GM12878 (cell line): ENCODE results near the gene CHPF2. TPM values are rescaled to one million over a fixed set of nuclear protein-coding genes. Genes with fewer than 3 reads are reported as not detected.

ENCODE experiments used
- ATAC-seq: fragments of 200-7000 bp; cut with Tn5 transposase; 3 replicates; pipeline ENCODE4 v1.9.1; 2020; ENCODE audit warnings: mild to moderate bottlenecking, moderate library complexity
- BruUV-seq: library from RNA; stranded (reverse); fragments of 400-500 nt; replicated peaks from 2 replicates; lab custom pipeline; 2021; lab: Mats Ljungman, UMichigan
- CTCF ChIA-PET: fragments of 300-600 bp; sonication (Branson Sonifier 250); formaldehyde crosslinking; extraction: SDS; loops from one replicate; lab custom pipeline; 2021; ENCODE audit warnings: inconsistent platforms; lab: Yijun Ruan, JAX
- POLR2A ChIA-PET: fragments of 350-600 bp; formaldehyde crosslinking; extraction: SDS; loops from one replicate; lab custom pipeline; 2021; ENCODE audit warnings: inconsistent platforms; lab: Charles Lee
- RAD21 ChIA-PET: fragments of 300-600 bp; sonication (Branson Sonifier 250); formaldehyde crosslinking; loops from one replicate; lab custom pipeline; 2023; ENCODE audit warnings: antibody characterized with exemption; ENCODE audit not compliant: unreplicated experiment; lab: Charles Lee
- SMC1A ChIA-PET: fragments of 300-600 bp; sonication (Branson Sonifier 250); formaldehyde crosslinking; loops from one replicate; lab custom pipeline; 2023; ENCODE audit not compliant: unreplicated experiment, uncharacterized antibody; lab: Charles Lee
- DNase-seq: peaks from one replicate; pipeline ENCODE4 v3.0.0-alpha.2; 2011; ENCODE audit warnings: low read depth, low spot score
- FAIRE-seq: peaks from 3 replicates; lab custom pipeline; 2011; peaks lifted over from hg19 to GRCh38; lab: Jason Lieb, UNC
- H2AFZ ChIP-seq: 2 replicates; pipeline ENCODE4 v1.6.0; 2011; ENCODE audit warnings: low read depth, low read length, control low read depth; ENCODE audit not compliant: control insufficient read depth
- H3K27ac ChIP-seq: 2 replicates; pipeline ENCODE4 v1.5.1; 2011; ENCODE audit warnings: control low read depth; ENCODE audit not compliant: control insufficient read depth, insufficient read depth
- H3K27me3 ChIP-seq, 2 experiments: replicated peaks in 1 of 2; 2 replicates each; pipeline versions ENCODE4 v1.6.0 to v1.6.1; 2011; ENCODE audit warnings: low read length in 1 of 2; ENCODE audit not compliant: control insufficient read depth in 2 of 2, insufficient read depth in 2 of 2
- H3K36me3 ChIP-seq, 2 experiments: 2 replicates each; pipeline ENCODE4 v1.5.1; 2011; ENCODE audit warnings: low read length in 1 of 2; ENCODE audit not compliant: control insufficient read depth in 2 of 2, insufficient read depth in 2 of 2
- H3K4me1 ChIP-seq: 2 replicates; pipeline ENCODE4 v1.6.1; 2011; ENCODE audit warnings: mild to moderate bottlenecking, low read length, moderate library complexity, mixed read lengths; ENCODE audit not compliant: control insufficient read depth, insufficient read depth
- H3K4me2 ChIP-seq: 2 replicates; pipeline ENCODE4 v1.6.0; 2011; ENCODE audit warnings: control low read depth; ENCODE audit not compliant: control insufficient read depth, insufficient read depth
- H3K4me3 ChIP-seq: fragments of 200-600 bp; sonication (generic); 2 replicates; pipeline ENCODE4 v1.5.1; 2016
- H3K79me2 ChIP-seq: 2 replicates; pipeline ENCODE4 v1.6.0; 2011; ENCODE audit warnings: low read length; ENCODE audit not compliant: control insufficient read depth, insufficient read depth
- H3K9ac ChIP-seq: 2 replicates; pipeline ENCODE4 v1.8.0; 2011; ENCODE audit warnings: low read length, control low read depth, mixed read lengths; ENCODE audit not compliant: control insufficient read depth, insufficient read depth
- H3K9me3 ChIP-seq: replicated peaks from 3 replicates; pipeline ENCODE4 v1.5.1; 2011; ENCODE audit warnings: mild to moderate bottlenecking, low read length; ENCODE audit not compliant: control insufficient read depth, insufficient read depth
- H4K20me1 ChIP-seq: 2 replicates; pipeline ENCODE4 v1.6.0; 2011; ENCODE audit not compliant: control insufficient read depth, insufficient read depth
- KDM1A ChIP-seq: fragments of 200-600 bp; sonication (generic); IDR thresholded peaks from 2 replicates; pipeline ENCODE4 v1.6.1; 2016; ENCODE audit warnings: borderline replicate concordance
- LARP7 ChIP-seq: fragments of 450-650 bp; IDR thresholded peaks from 2 replicates; pipeline ENCODE4 v1.6.1; 2017; ENCODE audit warnings: mild to moderate bottlenecking
- POLR2A ChIP-seq: IDR thresholded peaks from 2 replicates; pipeline ENCODE4 v1.6.1; 2011; ENCODE audit warnings: low read depth, mild to moderate bottlenecking, low read length
- USF2 ChIP-seq: IDR thresholded peaks from 2 replicates; pipeline ENCODE4 v1.6.1; 2011; ENCODE audit warnings: low read depth, low read length, improper control_type of control experiment, borderline replicate concordance
- YBX1 ChIP-seq: fragments of 450-650 bp; IDR thresholded peaks from 2 replicates; pipeline ENCODE4 v1.6.1; 2016; ENCODE audit warnings: antibody characterized with exemption
- ZNF274 ChIP-seq: IDR thresholded peaks from one replicate; pipeline ENCODE4 v1.8.0; 2011; ENCODE audit not compliant: insufficient read length, insufficient read depth
- WGBS: methylation state at CpG from one replicate; pipeline ENCODE4 v1.1.6; 2016; ENCODE audit warnings: low lambda C conversion rate; ENCODE audit not compliant: insufficient replicate concordance, insufficient coverage; ENCODE audit errors: missing lambda C conversion rate; 5-methylcytosine and 5-hydroxymethylcytosine counted together
- in situ Hi-C: fragments of 300-500 bp; cut with MboI; formaldehyde crosslinking; loops from 9 replicates; pipeline ENCODE4 v1.14.3; 2018; ENCODE audit warnings: mixed read lengths
- intact Hi-C: fragments of 100-400 bp; cut with micrococcal nuclease; formaldehyde crosslinking; loops from one replicate; pipeline ENCODE4 v1.14.2; 2022; ENCODE audit not compliant: unreplicated experiment
- polyA plus RNA-seq, 11 experiments: library from polyadenylated mRNA; depleted of rRNA in 4 of 11; unstranded in 6 of 11; stranded (reverse) in 5 of 11; fragments of >200 nt; fragmentation: Nextera tagmentation in 4 of 11; fragmentation: Illumina TruSeq in 1 of 11; extraction: Ambion mirVana in 4 of 11; extraction: Trizol in 1 of 11; gene quantifications; 1 replicate in 1 of 11; 2 replicates in 10 of 11; pipeline versions ENCODE4 v1.2.1 to v1.2.3, GENCODE V29; 2011 to 2016; ENCODE audit warnings: inconsistent platforms in 2 of 11, missing spikeins in 2 of 11, low read depth in 1 of 11
- total RNA-seq, 4 experiments: library from RNA; depleted of rRNA in 3 of 4; stranded (reverse); fragments of >200 nt in 3 of 4; fragmentation: Illumina TruSeq in 1 of 4; extraction: Trizol in 1 of 4; gene quantifications; 2 replicates each; pipeline versions ENCODE4 v1.2.1 to v1.2.3, GENCODE V29; 2013 to 2021

Gene CHPF2
- total and polyA plus RNA-seq, 10 of the 15 experiments (the other 5 are each of a cell fraction or from before 2014, with no cell fraction given), result 0.23 to 33.1 (median 11.5) TPM

GRCh38 chr7:151233804-151234203 lies 1.5 kb downstream of the CHPF2 start:
- Histone ChIP-seq H3K9me3 (no peaks in the 10 kb centered on the region), H3K27me3 (no peaks in the 10 kb centered on the region), H3K4me2 (peak overlapping the region; percentile 79), H3K4me1 (peaks cover 5% of the 10 kb centered on the region; the same call in 1 of the 2 replicates), H3K36me3 (peaks cover 0 to 11% of the 10 kb centered on the region in 2 experiments; a peak in 3 of 4 replicates), H3K27ac (peak overlapping the region; percentile 88), H4K20me1 (no peaks in the 10 kb centered on the region), H3K9ac (peak overlapping the region; percentile 98), H3K4me3 (peak overlapping the region; percentile 86), H2AFZ (no peak overlapping the region), H3K79me2 (peaks cover 35% of the 10 kb centered on the region)
- CTCF ChIA-PET, result interaction anchor here (1.2 to 4.8 kb wide), 3 partner anchors 10 to 206 kb away, joined by 3 to 52 read pairs (median 4); partner anchors contain the start of gene ABCB8
- intact Hi-C loops (no loop called here), in situ Hi-C loops (no loop called here)
- TF ChIP-seq YBX1 (no peak), USF2 (no peak), KDM1A (no peak), LARP7 (no peak)
- no TSS peak for BruUV-seq
- SMC1A ChIA-PET, result interaction anchor here (3.9 kb wide), 1 partner anchor 9 kb away, joined by 20 read pairs; no protein-coding TSS in a partner anchor
- POLR2A ChIA-PET, result no interaction called here
- WGBS, result 85% methylated on average over 9 of the region's 9 CpGs
- no peak for ATAC-seq
- no peak for FAIRE-seq
- RAD21 ChIA-PET, result no interaction called here
- no peak for DNase-seq

GRCh38 chr7:151235091-151235787 lies 3.0 kb downstream of the CHPF2 start:
- Histone ChIP-seq H3K27me3 (no peaks in the 10 kb centered on the region), H3K9ac (no peak overlapping the region), H3K36me3 (peaks cover 0 to 13% of the 10 kb centered on the region in 2 experiments; a peak in 3 of 4 replicates), H3K4me1 (peaks cover 5% of the 10 kb centered on the region), H3K27ac (no peak overlapping the region), H3K9me3 (no peaks in the 10 kb centered on the region), H3K4me3 (no peak overlapping the region), H3K4me2 (no peak overlapping the region), H3K79me2 (peaks cover 35% of the 10 kb centered on the region), H2AFZ (no peak overlapping the region), H4K20me1 (no peaks in the 10 kb centered on the region)
- 97% methylated on average over 25 of the region's 28 CpGs for WGBS
- FAIRE-seq (no peak), ATAC-seq (no peak), DNase-seq (no peak)
- CTCF ChIA-PET, result interaction anchor here (4.8 kb wide), 1 partner anchor 8 kb away, joined by 52 read pairs; no protein-coding TSS in a partner anchor
- RAD21 ChIA-PET, result no interaction called here
- no TSS peak for BruUV-seq
- SMC1A ChIA-PET, result interaction anchor here (3.9 kb wide), 1 partner anchor 8 kb away, joined by 20 read pairs; no protein-coding TSS in a partner anchor
- POLR2A ChIA-PET, result interaction anchor here (0.7 kb wide), 1 partner anchor 8 kb away, joined by 3 read pairs; no protein-coding TSS in a partner anchor
- intact Hi-C loops, result no loop called here
- TF ChIP-seq POLR2A (peak; percentile 49; the same call in 1 of the 2 replicates), ZNF274 (no peak)
- in situ Hi-C loops, result no loop called here
